ENCODE results near the gene UGDH.
"Not testable (repeated sequence)": the region's sequence is repeated elsewhere in the genome, so short reads cannot be mapped to it uniquely, and the experiment has no call there.

Gene UGDH

DNA sequence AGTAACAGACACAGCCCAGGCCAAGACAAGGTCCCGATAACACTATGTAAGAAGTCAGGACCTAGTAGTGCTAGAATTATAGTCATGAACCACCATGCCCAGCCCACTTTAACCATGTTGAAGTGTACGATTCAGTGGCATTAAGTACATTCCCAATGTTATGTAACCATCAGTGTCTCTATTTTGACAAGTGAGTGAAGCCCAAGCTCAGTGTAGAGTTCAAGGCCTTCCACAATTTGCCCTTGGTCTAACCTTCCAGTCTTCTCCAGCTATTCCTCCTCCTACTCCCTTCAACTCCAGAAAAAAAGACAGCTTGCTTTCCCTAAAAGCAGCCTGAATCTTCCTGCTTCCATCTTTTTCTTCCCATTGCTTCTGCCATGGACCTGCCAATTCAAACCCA lies 36.9 kb downstream of the UGDH start:
- DNase-seq: no peak

DNA sequence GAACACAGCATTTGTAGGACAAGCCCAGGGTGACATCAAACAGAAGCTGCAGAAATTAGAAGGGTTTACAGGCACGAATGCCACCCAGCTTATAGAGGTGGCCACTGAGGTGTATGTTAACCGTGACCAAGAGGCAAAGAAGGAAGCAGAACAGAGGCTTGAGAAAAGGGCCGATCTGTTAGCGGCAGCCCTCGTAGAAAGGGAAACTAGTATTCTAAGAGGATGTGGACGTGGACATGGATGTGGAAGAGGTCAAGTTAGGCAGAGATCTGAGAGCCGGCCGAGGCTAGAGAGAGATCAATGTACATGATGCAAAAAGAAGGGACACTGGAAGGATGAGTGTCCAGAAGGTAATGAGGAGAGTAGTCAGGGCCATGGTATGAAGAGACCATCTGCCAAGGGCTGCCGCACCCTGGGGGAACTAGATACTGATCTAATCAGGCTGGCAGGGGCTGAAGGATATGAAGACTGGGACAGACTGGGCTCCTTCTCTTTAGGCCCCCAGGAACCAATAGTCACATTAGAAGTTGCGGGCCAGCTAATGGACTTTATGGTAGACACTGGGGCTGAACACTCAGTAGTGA lies 40.9 kb downstream of the UGDH start:
- no peak for DNase-seq

DNA sequence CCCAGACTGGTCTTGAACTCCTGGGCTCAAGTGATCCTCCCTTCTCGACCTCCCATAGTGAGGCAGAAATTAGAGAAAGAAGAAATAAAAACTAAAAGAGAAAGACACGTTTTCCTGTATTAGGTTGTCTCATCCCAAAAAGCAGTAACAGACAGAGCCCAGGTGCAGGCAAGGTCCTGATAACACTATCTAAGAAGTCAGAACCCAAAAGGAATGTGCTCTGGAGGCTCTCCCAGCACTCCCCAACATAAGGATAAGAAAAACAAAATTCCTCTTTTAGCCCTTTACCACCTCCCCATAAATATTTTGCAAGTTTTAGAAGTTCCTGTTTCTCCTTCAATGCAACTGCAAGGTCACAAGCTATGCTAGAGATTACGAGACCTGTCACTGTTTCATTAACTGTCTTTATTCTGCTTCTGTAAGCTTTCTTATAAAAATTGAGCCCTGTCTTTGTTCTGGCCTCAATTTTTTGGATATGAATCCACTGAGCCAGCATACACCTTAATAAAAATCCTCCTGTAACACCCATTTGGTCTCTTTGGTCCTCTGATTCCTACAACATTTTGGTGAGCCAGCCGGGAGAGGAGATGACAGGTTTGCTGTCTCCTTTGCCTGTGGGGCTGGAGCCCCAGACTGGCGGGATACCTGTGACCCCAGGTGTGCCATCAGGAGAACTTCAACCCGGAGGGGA lies 42.5 kb downstream of the UGDH start:
- no peak for DNase-seq

DNA sequence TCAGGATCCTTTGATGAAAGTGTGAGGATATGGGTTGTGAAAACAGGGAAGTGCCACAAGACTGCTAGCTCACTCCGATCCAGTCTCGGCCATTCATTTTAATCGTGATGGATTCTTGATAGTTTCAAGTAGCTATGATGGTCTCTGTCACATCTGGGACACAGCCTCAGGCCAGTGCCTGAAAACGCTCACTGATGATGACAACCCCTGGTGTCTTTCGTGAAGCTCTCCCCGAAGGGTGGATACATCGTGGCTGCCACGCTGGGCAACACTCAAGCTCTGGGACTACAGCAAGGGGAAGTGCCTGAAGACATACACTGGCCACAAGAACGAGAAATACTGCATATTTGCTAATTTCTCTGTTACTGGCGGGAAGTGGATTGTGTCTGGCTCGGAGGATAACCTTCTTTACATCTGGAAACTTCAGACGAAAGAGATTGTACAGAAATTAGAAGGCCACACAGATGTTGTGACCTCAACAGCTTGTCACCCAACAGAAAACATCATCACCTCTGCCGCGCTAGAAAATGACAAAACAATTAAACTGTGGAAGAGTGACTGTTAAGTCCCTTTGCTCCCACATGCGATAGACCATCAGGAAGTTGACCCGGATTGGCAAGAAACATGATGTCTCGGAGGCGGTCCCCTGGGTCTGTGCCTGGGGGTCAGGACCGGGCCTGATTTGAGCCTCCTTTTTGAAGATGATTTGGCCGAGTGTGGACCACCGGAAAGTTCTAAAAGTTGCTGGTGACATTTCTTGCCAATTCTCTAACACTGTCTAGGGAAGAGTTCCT lies 46.1 kb downstream of the UGDH start:
- DNase-seq: no peak

DNA sequence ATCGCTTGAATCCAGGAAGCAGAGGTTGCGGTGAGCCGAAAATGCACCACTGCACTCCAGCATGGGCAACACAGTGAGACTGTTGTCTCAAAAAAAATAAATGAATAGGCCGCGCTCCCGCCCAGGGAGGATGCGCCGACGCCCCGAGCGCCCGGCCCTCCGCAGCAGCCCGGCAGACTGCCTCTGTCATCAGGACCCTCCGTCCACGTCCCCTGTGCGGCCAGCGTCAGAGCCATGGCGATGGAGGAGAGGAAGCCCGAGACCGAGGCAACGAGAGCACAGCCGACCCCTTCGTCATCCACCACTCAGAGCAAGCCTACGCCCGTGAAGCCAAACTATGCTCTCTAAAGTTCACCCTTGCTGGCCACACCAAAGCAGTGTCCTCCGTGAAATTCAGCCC lies 47.0 kb downstream of the UGDH start:
- no peak for DNase-seq

DNA sequence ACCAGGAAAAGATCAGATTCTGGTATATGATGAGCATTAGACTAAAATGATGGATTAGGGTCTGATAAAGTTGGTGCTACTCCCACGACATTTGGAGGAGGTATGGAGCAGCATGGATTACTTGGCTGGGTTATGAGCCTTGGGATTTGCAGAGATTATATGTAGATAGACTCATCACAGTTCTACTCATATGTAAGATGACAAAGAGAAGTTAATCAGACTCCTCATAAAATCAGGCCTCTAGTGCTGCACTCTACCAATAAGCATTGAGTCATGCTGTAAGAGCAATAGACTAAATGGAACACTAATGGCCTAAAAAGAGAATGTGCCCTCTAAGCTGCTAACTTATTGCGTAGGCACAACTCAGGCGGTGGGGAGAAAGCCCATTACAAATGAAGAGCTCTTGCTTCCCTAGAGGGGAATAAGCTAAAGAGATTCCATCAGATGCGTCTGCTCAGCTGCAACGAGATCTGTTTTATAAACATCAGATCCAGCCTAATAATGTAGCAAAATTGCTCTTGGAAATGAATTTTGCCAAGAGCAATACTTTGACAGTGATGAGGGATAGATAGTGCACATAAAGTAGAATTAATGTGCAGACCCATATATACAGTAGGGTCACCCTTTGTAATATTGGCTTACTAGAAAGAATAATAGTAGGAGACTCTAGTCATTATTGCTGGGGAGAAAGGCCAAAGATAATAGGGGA lies 50.9 kb downstream of the UGDH start:
- DNase-seq: no peak

DNA sequence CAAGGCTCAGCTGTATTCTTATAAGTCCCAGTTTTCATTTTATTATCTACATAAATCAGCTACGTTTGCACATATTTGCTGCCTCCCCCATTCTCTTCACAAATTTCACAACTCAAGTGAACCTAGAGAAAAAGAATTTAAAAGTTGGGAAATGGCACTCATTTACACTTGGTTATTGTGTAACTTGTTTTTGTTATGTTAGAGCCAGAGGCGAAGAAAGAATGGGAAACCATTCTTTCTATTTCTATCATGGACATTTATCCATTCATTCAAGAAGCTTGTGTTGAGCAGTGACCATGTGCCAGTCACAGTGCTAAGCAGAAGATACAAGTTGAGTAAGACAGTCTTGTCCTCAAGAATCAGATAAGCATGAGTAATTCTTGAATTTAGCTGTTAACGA lies 54.8 kb downstream of the UGDH start:
- no peak for DNase-seq

DNA sequence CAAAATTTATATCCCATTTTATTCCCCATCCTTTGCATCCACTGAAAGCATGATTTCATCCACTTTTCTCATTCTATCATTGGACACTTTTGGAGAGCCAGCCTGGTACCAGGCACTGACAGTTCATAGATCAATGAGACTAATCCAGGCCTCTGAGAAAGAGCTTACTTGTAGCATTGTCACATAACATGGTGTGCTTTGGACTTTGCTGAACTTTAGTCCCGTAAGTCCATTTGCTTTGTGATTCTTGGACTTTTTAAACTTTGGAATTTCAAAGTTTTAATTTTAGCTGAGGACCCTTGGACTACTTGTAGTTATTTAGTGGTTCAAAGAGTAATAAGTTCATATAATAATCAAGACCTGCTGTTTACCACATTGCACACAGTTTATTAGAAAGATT lies 56.8 kb downstream of the UGDH start:
- DNase-seq: no peak

DNA sequence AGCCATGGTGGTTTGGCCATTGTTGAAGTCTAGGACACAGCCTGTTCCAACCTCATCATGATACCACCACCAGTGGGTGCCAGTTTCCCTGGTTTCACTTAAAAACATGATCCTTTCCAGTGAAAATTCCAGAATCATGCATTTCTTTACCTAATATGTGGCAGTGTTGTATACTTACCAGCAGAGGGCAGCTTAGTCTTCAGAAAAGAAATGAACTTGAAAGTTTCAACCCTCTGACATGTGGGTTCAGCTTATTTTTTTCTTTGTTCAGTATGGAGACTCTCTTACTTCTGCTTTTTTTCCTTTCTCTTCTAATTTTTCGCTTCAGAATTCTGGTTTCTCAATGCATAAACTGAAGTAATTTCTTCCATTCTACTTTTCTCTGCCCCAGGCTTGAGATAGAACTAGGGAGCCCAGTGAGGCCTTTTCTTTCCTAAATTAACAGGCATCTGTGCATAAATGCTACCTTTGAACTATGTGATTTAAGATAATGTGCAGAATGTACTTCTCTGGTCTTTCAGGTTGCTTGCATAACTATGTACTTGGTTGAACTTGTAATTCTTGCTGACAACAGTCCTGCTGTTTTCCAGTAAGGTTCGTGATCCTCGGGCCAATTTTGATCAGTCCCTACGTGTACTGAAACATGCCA lies 57.7 kb downstream of the UGDH start:
- no peak for DNase-seq

DNA sequence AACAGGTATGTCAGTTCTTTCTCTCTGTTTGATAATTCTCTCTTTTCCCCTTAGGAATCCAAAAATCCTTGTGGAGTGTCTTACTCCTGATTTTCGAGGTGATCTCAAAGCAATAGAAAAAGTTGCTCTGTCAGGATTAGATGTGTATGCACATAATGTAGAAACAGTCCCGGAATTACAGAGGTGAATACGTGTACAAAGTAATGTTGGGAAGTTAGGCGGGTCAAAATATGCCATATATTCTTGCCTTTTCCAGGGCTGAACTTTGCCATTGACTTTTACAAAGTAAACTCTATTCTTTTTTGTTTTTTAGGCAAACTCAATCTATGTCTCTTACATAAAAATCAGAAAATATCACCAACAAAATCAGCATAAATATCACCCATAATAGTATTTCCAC lies 59.8 kb downstream of the UGDH start:
- no peak for DNase-seq

DNA sequence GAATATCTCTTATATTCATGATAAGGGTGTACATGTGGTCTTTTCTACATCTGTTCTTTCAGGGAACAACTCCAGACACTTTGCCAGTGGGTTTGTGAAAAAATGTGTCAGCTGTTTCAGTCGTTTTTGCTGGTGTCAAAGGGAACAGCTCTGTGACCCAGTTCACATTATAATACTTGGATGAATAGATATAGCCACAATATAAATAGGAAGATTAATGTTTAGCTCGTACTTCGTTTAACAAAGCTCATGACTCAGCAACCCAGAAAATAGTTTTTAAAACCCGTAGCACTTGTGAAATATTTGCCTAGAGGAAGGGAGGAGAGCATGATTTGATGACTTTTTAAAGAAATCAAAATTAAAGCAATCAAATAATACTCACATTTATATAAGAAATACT lies 60.5 kb downstream of the UGDH start:
- no peak for DNase-seq

DNA sequence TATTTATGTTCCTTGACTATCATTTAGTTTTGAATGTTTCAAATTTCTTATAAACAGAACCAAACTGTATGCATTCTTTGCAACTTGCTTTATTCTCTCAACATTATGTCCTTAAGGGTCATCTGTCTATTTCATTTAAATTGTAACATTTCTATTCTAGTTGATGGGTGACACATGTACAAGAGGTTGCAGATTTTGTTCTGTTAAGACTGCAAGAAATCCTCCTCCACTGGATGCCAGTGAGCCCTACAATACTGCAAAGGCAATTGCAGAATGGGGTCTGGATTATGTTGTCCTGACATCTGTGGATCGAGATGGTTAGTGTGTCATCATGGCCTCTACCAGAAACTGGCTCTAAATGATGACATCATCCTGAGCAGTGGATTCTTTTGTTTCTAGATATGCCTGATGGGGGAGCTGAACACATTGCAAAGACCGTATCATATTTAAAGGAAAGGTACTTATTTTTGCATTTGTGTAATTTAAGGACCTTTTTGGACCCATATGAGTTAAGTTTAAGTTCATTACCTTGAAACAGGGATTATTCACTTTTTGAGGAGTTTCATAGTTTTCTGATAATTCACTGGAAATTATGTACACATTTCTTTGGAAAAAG lies 62.2 kb downstream of the UGDH start:
- no peak for DNase-seq

DNA sequence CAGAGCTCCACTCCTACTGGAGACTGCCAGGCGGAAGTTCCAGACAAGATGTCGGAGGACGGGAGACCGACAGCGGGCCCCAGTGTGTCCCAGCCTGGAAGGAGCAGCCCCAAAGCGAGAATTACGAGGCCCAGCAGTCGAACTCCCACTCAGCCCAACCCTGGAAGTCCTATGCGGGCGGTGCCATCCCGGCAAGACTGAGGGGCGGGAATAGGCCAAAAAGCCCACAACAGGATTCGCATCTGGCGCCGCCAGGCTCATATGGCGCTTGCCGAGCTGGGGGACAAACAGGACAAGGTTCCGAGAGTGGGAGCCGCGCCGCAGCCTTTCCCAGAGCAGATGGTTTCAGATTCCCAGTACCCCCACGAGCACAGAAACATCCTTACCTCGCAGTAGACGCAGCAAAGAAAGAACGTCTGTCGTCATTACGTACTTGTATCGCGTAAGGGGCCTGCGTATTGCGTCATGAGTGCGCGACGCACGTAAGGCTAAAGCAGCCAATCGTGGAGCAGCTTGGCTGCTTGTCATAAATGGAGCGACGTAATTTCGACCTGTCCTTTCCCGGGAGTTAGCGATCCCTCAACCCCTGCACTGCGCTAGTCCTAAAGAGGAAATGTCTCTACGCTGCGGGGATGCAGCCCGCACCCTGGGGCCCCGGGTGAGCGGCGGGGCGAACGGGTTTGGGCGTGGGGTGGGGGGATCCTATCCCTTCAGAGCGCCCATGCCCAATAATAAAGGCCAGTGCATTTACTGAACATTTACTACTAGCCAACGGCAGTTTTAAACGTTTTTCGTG lies 68.5 kb downstream of the UGDH start, which contains the start of the genes LIAS and RPL9:
Gene LIAS, plus strand, starts transcription at position 552 of the 796 bp plus-strand sequence. Its CDS starts 62 bp downstream, at position 614.
Gene RPL9, minus strand, starts transcription at position 418 of the 796 bp plus-strand sequence. CDS start 483 bp downstream, outside the sequence.
- peak; percentile 96 for DNase-seq

DNA sequence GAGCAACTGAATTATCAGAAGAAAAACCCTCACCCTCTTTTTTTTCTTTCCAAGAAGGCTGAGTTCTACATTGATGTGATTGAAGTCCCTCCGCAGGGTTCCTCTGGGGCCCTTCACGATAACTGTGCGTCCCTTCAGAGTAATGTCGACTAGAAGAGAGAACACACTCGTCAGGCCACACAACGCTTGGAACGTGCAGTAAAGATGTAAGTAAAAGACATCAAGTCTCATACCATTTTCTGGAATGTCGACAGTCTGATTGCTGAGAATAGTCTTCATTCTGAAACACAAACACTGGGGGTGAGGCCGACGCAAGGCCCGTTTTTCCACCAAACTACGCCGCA lies 69.1 kb downstream of the UGDH start:
- DNase-seq: not testable (repeated sequence)

DNA sequence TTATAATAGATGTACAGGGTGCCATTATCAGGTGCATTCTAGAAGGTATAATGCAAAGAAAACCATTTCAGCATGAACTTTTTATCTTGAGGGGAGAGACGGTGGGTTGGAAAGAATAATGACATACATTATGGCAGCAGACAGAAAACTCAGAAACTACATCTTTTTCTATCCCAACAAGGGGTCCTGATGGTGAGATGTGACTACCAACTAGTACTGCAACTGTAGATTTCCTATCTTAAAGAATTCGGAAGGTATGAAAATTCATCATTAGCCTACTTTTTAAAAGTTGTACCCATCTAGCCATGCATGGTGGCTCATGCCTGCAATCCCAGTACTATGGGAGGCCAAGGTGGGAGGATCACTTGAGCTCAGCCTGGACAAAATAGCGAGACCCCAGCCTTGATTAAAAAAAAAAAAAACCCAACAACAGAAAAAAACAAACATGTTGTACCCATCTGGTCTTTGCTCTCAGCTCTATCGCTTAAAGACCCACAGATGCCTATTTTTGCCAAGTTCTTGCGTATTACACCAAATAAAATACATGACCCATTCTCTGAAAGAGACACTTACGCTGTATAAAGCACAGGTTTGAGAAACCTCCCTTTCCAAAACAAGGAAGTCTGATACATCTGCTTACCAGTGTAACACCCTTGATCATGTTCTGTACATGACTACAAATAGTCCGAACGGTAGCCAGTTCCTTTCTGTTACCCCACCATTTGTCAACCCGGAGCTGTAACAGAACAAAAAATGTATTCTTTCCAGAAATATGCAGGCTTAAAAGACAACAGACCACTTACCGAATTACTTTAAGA lies 70.1 kb downstream of the UGDH start:
- no peak for DNase-seq

DNA sequence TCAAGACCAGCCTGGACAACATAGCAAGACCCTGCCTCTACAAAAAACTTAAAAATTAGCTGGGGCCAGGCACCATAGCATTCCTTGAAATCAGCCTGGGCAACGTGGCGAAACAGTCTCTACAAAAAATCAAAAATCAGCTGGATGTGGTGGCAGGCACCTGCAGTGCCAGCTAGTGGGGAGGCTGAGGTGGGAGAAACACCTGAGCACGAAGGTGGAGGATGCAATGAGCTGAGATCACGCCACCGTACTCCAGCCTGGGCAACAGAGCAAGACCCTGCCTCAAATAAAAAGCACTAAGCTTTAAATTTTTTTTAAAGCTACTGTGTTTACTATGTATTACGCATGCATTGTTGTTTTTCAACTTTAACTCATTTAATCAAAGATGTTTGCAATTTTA lies 71.8 kb downstream of the UGDH start:
- no peak for DNase-seq

DNA sequence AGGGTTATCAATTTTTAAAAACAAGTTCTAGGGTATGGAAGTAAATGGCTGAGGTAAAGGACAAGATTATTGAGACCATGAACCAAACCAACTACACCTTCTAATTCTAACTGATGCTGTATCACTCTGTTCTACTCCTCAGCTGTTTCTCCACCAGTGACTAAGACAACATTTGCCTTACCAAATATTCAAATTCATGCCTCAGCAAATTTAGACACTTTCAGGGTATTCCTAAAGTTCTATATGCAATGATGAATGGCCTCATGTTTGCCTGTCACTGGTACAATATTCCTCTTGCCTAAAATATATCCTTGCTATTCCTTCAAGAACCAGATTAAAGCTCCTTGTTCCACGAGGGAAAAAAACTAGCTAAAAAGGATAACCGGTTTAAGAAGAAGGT lies 73.5 kb downstream of the UGDH start:
- no peak for DNase-seq

DNA sequence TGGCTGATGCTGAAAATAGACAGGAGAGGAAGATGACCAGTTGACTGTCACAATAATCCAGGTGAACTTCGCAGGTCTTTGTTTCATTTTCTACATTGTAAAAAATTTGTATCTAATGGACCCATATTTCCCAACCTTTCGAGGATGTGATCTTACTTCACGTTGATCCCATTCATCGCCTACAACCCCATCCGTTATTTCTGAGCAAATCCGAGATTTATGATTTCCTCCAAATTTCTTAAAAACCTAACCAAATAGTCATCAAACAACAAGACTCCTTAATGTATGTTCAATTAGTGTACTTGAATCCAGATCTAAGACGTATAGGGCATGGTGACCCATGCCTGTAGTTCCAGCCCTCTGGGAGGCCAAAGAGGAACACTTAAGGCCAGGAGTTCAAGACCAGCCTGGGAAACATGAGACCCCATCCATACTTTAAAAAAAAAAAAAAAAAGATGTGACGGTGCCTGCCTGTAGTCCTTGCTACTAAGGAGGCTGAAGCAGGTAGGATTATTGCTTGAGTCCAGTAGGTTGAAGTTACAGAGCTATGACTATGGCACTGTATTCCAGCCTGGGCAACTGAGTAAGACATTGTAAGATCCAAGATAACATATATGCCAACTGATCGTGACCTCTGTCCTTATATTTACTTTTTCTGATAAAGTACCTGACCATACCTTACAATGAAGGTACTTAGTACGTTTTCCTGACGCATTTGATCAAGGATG lies 74.2 kb downstream of the UGDH start:
- DNase-seq: no peak

DNA sequence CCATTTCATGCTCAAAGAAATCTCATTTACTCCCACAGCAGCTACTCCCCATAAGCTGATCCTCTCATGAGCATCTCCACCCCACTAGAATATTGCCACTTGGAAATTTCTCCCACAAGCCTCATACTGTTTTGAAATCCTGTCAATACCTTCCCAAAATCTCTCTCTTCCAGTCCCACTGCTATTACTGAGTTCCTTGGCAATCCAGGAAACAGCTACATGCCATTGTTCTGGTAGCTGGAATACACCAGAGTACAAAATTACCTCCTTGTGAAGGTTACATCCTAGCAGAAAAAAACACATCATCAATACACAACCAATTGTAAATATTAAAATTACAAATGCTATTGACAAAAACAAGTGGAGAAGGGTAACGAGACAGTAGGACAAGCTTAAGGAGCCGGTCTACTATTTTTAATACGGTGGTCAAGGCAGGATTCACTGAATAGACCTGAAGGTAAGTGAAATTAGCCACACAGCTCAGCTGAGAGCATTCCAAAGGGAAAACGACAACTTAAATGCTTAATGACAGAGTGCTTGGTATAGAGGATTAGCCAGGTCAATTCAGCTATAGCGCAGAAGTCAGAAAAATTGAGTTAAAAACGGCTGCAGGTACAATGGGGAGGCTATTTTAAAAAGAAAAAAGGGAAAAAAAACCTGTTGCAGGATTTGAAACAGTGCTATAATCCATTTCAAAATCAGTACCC lies 74.9 kb downstream of the UGDH start:
- DNase-seq: no peak
